C4-2B (cell line): ENCODE data around the gene MAP3K6.
A peak's percentile ranks its signal among the peaks of the same experiment; 100 is the strongest.

Source experiments
- H3K27ac ChIP-seq: fragments of 450-650 bp; 2 replicates; pipeline ENCODE4 v1.5.1; 2017
- CTCF ChIP-seq: fragments of 450-650 bp; conservative IDR thresholded peaks from 2 replicates; pipeline ENCODE4 v1.5.1; 2017; ENCODE audit warnings: mild to moderate bottlenecking
- ZFX ChIP-seq: fragments of 450-650 bp; IDR thresholded peaks from 2 replicates; pipeline ENCODE4 v1.6.1; 2017

MAP3K6 gene

DNA sequence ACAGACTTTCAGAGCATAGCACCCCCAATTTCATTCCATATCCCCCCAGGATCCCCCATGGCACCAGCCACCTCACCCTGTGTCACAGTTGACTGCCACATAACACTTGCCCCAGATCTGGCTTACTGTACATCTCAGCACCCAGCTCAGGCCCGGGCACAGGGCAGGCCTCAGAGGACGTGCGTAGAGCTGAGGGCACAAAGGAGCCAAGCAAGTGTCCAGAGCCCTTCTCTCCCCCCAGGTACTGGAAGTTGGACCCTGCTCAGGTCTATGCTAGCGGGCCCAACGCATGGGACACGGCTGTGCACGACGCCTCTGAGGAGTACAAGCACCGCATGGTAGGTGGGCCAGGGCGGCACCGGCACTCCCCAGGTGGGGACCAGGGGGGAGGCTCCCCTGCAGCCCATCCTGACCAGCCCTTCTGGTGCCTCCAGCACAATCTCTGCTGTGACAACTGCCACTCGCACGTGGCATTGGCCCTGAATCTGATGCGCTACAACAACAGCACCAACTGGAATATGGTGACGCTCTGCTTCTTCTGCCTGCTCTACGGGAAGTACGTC lies 33.0 kb downstream of the MAP3K6 start:
- H3K27ac ChIP-seq: no peak overlapping the region
- TF ChIP-seq ZFX: no peak
- no peak for TF ChIP-seq CTCF

- peak; percentile 93 for TF ChIP-seq CTCF
- TF ChIP-seq ZFX: no peak
- no peak overlapping the region for H3K27ac ChIP-seq
These were observed 34.1 kb downstream of the MAP3K6 start for GRCh38 chr1:27332536-27333281.

DNA sequence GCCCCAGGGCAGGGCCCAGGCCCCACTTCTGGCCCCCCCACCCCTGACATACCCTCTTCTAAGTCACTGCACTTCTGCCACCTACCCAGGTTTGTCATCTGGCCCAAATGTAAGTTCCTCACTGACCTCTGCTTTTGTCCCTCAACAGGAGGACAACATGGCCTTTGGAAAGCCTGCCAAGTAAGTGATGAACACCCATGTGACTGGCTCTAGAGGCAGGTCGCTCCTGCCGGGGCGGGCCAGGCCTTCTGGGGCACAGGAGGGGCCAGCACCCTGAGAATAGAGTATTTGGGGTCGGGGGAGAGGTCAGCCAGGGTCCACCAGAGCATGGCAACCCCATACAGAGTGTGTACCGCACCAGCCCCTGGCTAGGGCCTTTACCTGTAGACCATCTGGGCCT lies 34.8 kb downstream of the MAP3K6 start:
- no peak overlapping the region for H3K27ac ChIP-seq

DNA sequence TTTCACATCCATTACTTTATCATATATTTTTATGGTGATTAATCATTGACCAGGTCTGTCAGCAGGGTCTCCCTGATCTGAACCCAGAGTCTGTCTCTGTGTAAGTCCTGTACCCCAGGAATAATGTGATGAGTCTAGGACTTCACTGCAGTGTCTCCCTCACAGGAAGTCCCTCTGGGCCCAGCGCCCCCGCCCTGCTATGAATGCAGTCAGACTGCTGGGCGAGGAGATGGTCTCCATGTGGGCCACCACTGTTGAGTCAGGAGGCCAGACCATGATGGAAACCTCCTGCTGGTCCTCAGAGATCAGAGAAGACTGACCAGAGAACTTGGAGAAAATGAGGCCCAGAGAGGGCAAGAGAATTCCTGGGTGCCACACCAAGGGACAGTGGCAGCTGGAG lies 35.3 kb downstream of the MAP3K6 start:
- H3K27ac ChIP-seq: no peak overlapping the region

More for the DNA sequence above, 34.8 kb downstream of the MAP3K6 start:
- TF ChIP-seq ZFX: no peak
- no peak for TF ChIP-seq CTCF

GRCh38 chr1:27330786-27331185 lies 36.0 kb downstream of the MAP3K6 start:
- TF ChIP-seq CTCF: no peak
- no peak for TF ChIP-seq ZFX
- no peak overlapping the region for H3K27ac ChIP-seq

More for the DNA sequence above, 35.3 kb downstream of the MAP3K6 start:
- no peak for TF ChIP-seq ZFX
- no peak for TF ChIP-seq CTCF

DNA sequence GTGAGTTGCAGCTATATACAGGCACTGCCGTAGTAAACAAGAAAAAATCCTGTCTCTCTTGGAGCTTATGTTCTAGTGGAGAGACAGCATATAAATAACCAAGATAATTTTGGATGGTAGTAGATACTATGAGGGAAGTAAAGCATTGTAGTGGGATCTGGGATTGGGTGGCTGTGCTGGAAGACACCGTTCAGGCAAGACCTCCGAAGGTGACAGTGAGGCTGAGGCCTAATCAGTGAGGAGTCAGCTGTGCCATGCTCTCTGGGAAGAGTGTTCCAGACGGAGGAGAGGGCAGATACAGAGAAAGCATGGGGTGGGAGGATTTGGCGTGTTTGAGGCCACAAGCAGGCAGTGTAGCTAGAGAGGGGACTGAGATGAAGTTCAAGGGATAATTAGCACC lies 38.8 kb downstream of the MAP3K6 start:
- TF ChIP-seq ZFX (no peak), CTCF (no peak)
- H3K27ac ChIP-seq: no peak overlapping the region

GRCh38 chr1:27325286-27325685 lies 41.5 kb downstream of the MAP3K6 start:
- no peak overlapping the region for H3K27ac ChIP-seq
- TF ChIP-seq ZFX (no peak), CTCF (no peak)
